ENCODE measurements around the gene NANP.
"Not testable (repeated sequence)": the region's sequence is repeated elsewhere in the genome, so short reads cannot be mapped to it uniquely, and the experiment has no call there.

NANP gene, protein sequence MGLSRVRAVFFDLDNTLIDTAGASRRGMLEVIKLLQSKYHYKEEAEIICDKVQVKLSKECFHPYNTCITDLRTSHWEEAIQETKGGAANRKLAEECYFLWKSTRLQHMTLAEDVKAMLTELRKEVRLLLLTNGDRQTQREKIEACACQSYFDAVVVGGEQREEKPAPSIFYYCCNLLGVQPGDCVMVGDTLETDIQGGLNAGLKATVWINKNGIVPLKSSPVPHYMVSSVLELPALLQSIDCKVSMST

DNA sequence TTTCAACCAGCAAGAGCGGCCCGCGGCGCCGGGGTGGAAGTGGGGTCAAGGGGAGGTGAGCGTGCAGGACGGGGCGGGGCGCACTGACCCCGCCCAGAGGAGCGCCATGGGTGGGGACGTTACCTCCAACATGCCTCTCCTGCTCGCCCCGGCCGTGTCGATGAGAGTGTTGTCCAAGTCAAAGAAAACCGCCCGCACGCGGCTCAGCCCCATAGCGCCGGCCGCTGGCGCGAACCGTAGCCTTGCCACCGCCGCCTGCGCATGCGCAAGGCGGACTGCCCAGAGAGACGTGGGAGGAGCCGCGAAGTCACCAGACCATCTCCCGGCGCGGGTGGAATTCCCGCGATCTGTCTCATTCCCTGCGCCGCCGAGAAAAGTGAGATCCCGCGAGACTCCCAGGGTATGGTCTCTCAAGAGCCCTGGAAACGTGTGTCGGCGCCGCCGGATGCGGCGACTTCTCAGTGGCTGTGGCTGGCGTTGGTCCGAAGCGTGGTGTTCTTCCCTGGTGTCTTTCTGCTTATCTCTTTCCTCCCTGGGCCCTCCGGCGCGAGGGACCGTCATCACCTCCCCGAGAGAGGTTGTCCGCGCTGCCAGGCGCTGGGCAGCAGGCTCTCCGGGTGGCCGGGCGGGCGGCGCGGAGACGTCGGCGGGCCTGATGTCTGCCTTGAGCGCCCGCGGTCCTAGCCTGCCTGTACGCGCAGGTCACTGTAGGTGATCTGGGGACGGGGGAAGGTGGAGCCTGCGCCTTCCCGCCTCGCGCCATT, at the start of gene NANP:
Gene NANP, minus strand, starts transcription at position 279 of the 764 bp plus-strand sequence. Its CDS starts 66 bp downstream, at position 213.
- peak; percentile 47 to 66 for DNase-seq (ENCODE audit: extremely low read depth in 1 of 2, low read depth in 1 of 2)

GRCh38 chr20:25672659-25673235, 48.9 kb upstream of the NANP start:
- no peak for DNase-seq (ENCODE audit: extremely low read depth in 1 of 2, low read depth in 1 of 2)

DNA sequence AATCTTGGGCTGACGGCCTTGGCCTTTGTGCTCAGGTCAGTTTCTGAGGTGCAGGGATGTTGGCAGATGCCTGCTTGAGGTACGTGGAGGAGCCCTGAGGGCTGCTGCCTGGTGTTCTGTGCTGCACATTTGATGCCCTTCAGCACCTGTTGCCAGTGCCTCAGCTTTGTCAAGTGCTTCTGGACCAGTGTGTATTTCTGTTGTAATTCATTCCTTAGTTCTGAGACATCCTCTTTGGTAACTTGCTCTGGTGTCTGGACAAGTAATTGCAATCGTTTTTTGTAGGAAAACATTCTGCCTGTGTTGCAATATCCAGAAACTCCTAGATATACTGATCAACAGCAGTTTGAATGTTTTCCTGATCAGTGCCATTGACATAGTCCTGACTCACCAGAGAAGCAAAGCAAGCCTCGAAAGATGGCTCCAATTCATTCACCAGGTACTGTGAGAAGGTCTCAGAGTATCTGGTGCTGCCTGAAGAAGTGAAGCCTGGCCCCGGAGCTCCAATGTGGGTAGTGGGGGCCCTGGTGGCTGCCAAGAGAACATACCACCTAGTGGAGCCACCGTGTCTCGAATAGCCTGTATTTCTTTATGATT, 46.1 kb upstream of the NANP start:
- DNase-seq (ENCODE audit: extremely low read depth in 1 of 2, low read depth in 1 of 2): no peak

GRCh38 chr20:25668446-25668845, 44.6 kb upstream of the NANP start:
- DNase-seq (ENCODE audit: extremely low read depth in 1 of 2, low read depth in 1 of 2): no peak

GRCh38 chr20:25659999-25660398, 36.2 kb upstream of the NANP start:
- DNase-seq (ENCODE audit: extremely low read depth in 1 of 2, low read depth in 1 of 2): no peak

GRCh38 chr20:25654487-25654886, 30.7 kb upstream of the NANP start:
- DNase-seq (ENCODE audit: extremely low read depth in 1 of 2, low read depth in 1 of 2): no peak

GRCh38 chr20:25652866-25653265, 29.1 kb upstream of the NANP start:
- not testable (repeated sequence) for DNase-seq (ENCODE audit: extremely low read depth in 1 of 2, low read depth in 1 of 2)

GRCh38 chr20:25644814-25645213, 21.0 kb upstream of the NANP start:
- no peak for DNase-seq (ENCODE audit: extremely low read depth in 1 of 2, low read depth in 1 of 2)

DNA sequence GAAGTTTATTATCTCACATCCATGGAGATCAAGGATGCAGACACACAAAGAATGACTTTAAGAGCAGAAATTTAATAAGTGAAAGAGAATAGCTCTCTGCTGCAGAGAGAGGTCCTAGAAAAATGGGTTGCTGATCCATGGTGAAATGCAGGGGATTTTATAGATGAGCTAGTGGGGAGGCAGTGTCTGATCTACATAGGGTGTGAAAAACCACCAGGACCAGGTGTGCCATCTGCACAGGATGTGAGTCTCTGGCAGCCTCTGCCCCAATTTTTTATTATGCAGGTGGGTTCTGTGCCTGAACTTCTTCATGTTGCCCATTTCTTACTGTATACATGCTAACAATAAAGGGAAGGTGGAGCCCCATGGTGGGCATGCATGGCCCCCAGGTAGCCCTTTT, 19.9 kb upstream of the NANP start:
- DNase-seq (ENCODE audit: extremely low read depth in 1 of 2, low read depth in 1 of 2): no peak

DNA sequence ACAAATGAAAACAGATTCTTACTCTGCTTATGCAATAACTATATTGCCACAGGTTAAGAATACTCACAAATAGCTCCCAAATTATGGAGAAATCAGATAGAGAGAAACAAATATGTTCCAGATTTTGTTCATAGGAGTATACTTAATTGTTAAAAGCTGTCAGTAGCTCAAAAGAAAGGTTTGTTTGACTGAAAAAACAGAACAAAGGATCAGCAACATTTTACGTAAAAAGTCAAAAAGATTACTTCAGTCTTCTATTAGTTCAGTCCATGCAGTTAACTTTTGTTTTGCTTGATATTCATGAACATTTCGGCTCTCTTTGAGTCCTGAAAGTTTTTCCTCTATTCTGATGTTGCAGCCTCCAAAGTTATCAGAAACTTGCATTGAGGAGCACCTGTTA, 13.4 kb upstream of the NANP start:
- no peak for DNase-seq (ENCODE audit: extremely low read depth in 1 of 2, low read depth in 1 of 2)

DNA sequence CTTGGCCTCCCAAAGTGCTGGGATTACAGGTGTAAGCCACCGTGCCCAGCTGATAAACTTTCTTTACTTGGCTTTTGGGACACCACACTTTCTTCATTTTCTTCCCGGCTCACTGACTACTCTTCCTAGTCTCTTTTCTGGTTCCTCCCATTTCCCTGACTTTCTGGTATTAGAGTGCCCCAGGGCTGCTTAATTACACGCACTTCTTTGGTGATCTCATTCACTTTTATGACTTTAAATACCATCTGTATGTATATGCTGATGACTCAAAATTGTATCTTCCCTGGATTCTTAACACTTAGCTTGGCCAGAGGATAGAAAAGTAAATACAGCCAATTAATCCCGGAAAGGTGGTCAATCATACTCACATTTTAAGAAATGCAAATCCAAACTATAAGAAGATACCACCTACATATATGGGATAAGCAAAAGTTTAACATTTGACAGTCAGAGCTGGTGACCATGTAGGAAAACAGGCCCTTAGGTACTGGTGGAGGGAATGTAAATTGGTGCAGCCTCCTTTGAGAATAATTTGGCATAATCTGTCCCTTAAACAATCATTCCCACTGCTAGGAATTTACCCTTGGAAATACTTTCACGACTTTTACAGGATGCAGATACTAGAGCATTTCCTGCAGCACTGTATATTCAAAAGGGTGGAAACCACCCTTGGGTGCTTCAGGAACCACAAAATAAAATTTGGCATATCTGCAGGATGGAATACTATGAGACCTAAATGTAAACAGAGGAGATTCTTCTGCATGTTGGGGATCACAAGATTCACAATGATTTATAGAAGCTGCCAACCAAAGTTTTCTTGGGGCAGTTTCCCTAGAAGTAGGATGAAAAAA, 9.4 kb upstream of the NANP start:
- DNase-seq (ENCODE audit: extremely low read depth in 1 of 2, low read depth in 1 of 2): no peak

DNA sequence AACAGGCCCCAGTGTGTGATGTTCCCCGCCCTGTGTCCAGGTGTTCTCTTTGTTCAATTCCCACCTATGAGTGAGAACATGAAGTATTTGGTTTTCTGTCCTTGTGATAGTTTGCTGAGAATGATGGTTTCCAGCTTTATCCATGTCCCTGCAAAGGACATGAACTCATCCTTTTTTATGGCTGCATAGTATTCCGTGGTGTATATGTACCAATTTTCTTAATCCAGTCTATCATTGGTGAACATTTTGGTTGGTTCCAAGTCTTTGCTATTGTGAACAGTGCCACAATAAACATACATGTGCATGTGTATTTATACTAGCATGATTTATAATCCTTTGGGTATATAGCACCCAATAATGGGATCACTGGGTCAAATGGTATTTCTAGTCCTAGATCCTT, 6.8 kb upstream of the NANP start:
- not testable (repeated sequence) for DNase-seq (ENCODE audit: extremely low read depth in 1 of 2, low read depth in 1 of 2)

DNA sequence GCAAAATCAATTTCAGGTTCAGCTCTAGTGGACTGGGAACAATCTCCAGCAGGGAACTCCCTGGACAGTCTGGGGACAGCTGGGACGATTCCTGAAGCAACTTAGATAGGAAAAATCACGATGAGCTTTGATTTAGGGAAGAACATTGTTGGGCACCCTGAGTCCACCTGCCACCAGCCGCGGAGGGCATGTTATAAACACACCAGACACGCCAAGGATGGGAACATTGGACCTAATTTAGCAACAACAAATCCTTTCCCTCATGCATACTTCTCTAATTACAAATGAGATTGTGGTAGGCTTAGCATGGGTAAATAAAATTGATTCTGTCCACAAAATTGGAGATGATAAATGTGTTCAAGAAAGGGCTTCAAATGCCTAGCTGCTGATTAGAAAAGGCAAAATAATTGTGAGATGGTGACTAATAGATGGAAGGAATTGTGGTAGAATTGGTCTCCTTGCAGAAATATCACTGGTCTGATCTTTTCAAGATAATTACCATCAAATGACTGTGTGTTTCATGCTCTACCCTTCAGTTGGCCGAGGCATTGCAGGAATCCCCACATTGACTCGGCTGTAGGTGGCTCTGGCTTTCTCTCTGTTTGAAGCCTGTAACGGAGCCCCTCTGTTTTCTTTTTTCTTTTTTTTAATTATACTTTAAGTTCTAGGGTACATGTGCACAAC, 6.1 kb upstream of the NANP start:
- no peak for DNase-seq (ENCODE audit: extremely low read depth in 1 of 2, low read depth in 1 of 2)

DNA sequence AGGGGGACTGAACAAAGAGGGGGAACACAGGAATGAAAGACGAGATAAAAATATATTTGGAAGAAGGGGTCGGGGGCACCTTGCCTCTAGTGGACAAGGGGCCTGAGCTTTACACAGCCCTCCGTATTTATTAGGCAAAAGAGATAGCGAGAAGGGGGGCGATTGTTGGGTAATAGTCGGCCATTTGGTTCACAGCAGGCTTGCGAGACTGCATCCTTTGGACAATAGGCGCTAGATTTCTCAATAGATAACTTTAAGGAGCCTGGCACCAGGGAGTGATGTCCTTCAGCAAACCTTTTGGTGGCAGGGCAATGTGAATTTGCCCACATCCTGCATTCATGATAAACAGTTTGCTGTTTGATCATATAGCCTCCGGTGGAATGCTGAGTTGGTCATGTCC, 3.0 kb upstream of the NANP start:
- DNase-seq (ENCODE audit: extremely low read depth in 1 of 2, low read depth in 1 of 2): no peak

DNA sequence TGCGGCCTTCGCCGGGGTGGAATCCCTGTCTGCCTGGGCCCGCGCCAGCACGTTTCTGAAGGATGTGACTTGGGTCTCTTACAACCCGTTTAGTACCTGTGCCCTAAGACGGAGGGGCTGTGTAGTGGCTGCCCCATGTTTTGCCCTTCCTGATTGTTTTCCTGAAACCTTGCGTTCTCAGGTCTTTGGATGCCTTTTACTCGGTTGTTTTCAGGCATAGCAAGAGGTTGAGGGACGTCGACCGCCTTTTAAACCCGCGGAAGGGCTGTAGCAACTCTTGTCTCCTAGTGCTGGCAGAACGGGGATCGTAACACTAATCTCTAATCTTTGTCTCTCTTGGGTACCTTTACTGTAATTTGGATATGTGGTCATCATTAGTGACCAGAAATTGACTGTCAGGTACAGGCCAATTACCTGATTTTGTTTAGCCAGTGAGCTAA, 706 bp upstream of the NANP start:
- DNase-seq (ENCODE audit: extremely low read depth in 1 of 2, low read depth in 1 of 2): no peak

- peak in 1 of 2 donors; percentile 18 for DNase-seq (ENCODE audit: extremely low read depth in 1 of 2, low read depth in 1 of 2)
These were observed 534 bp downstream of the NANP start for GRCh38 chr20:25623225-25623735.

- DNase-seq (ENCODE audit: extremely low read depth in 1 of 2, low read depth in 1 of 2): no peak
These were observed 1.2 kb downstream of the NANP start for GRCh38 chr20:25622450-25623224.

GRCh38 chr20:25622049-25622448, 1.8 kb downstream of the NANP start:
- no peak for DNase-seq (ENCODE audit: extremely low read depth in 1 of 2, low read depth in 1 of 2)

GRCh38 chr20:25619514-25619913, 4.3 kb downstream of the NANP start:
- no peak for DNase-seq (ENCODE audit: extremely low read depth in 1 of 2, low read depth in 1 of 2)

Data from activated CD8-positive, alpha-beta memory T cell treated with anti-CD3 and anti-CD28 coated beads for 1 hour (primary cell).